Stimulated activated naive CD8-positive, alpha-beta T cell treated with anti-CD3 and anti-CD28 coated beads, Interleukin-15, Interleukin-2, amounts not matched to agents 100 ng/mL and 50 ng/mL, for 24 hours (primary cell): ENCODE data around the gene LIMS1.

Experiments
- H3K27ac Mint-ChIP-seq: one replicate; pipeline ENCODE4 v1.8.0; 2021; ENCODE audit warnings: mild to moderate bottlenecking, mixed read lengths
- H3K27me3 Mint-ChIP-seq: one replicate; pipeline ENCODE4 v1.8.0; 2021; ENCODE audit warnings: mixed read lengths
- H3K36me3 Mint-ChIP-seq: one replicate; pipeline ENCODE4 v1.8.0; 2021; ENCODE audit warnings: low read depth, mixed read lengths
- H3K4me1 Mint-ChIP-seq: one replicate; pipeline ENCODE4 v1.8.0; 2021; ENCODE audit warnings: low read depth, mixed read lengths
- H3K4me3 Mint-ChIP-seq: one replicate; pipeline ENCODE4 v1.8.0; 2021; ENCODE audit warnings: mild to moderate bottlenecking, mixed read lengths
- H3K9me3 Mint-ChIP-seq: one replicate; pipeline ENCODE4 v1.8.0; 2021; ENCODE audit warnings: mixed read lengths

LIMS1 gene

GRCh38 chr2:108625186-108625827 lies 91.0 kb downstream of the LIMS1 start:
- Mint-ChIP-seq H3K4me3 (no peak overlapping the region), H3K27ac (no peak overlapping the region), H3K9me3 (no peaks in the 10 kb centered on the region), H3K36me3 (no peaks in the 10 kb centered on the region), H3K4me1 (peaks cover 60% of the 10 kb centered on the region), H3K27me3 (no peaks in the 10 kb centered on the region)

DNA sequence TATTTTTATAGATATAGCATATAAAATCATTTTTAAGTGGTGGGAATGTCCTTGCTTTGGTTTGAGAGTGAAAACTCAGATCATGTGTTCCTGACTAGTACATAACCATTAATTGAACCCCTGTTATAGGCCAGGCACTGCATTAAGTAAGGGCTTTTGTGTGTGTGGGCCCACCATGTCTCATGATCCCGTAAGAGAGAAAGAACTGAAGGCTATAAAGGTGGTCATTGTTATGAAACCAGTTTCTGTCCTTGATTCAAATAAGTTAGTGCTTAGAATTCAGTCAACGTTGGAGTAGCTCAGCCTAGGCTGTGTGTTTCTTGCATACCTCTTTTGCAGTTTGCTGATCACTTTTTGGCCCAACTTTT lies 91.5 kb downstream of the LIMS1 start:
- Mint-ChIP-seq H3K36me3 (no peaks in the 10 kb centered on the region), H3K27me3 (no peaks in the 10 kb centered on the region), H3K27ac (no peak overlapping the region), H3K9me3 (no peaks in the 10 kb centered on the region), H3K4me1 (peaks cover 60% of the 10 kb centered on the region), H3K4me3 (no peak overlapping the region)

DNA sequence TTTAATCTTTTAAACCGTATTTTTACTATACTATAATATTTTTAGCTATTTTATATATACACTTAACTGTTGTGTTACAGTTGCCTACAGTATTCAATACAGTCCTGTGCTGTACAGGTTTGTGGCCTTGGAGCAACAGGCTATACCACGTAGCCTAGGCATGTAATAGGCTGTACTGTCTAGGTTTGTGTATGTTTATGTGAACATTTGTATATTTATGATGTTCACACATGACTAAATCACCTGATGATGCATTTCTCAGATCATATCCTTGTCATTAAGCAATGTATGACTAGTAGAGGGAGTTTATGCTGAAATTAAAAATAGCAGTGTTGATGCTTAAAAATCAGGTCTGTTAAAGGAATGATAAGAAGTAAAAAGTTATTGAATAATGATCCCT lies 92.7 kb downstream of the LIMS1 start:
- Mint-ChIP-seq H3K4me3 (no peak overlapping the region), H3K4me1 (peaks cover 59% of the 10 kb centered on the region), H3K9me3 (no peaks in the 10 kb centered on the region), H3K36me3 (no peaks in the 10 kb centered on the region), H3K27me3 (no peaks in the 10 kb centered on the region), H3K27ac (no peak overlapping the region)

- Mint-ChIP-seq H3K36me3 (no peaks in the 10 kb centered on the region), H3K4me1 (peaks cover 54% of the 10 kb centered on the region), H3K9me3 (no peaks in the 10 kb centered on the region), H3K4me3 (no peak overlapping the region), H3K27me3 (no peaks in the 10 kb centered on the region), H3K27ac (peak overlapping the region; percentile 2)
Measured at GRCh38 chr2:108627911-108628567, 93.8 kb downstream of the LIMS1 start.

GRCh38 chr2:108628936-108629335 lies 94.7 kb downstream of the LIMS1 start:
- Mint-ChIP-seq H3K9me3 (no peaks in the 10 kb centered on the region), H3K36me3 (no peaks in the 10 kb centered on the region), H3K4me1 (peaks cover 47% of the 10 kb centered on the region), H3K4me3 (peak overlapping the region; percentile 5), H3K27ac (peak overlapping the region; percentile 47), H3K27me3 (no peaks in the 10 kb centered on the region)

- no peaks in the 10 kb centered on the region for H3K27me3 Mint-ChIP-seq
- no peaks in the 10 kb centered on the region for H3K36me3 Mint-ChIP-seq
- H3K4me1 Mint-ChIP-seq: peaks cover 42% of the 10 kb centered on the region
- no peak overlapping the region for H3K4me3 Mint-ChIP-seq
- peak overlapping the region; percentile 47 for H3K27ac Mint-ChIP-seq
- H3K9me3 Mint-ChIP-seq: no peaks in the 10 kb centered on the region
Measured at GRCh38 chr2:108629417-108629816, 95.1 kb downstream of the LIMS1 start.

- no peaks in the 10 kb centered on the region for H3K27me3 Mint-ChIP-seq
- no peaks in the 10 kb centered on the region for H3K9me3 Mint-ChIP-seq
- no peak overlapping the region for H3K4me3 Mint-ChIP-seq
- peaks cover 48% of the 10 kb centered on the region for H3K4me1 Mint-ChIP-seq
- peak overlapping the region; percentile 38 for H3K27ac Mint-ChIP-seq
- H3K36me3 Mint-ChIP-seq: no peaks in the 10 kb centered on the region
Measured at GRCh38 chr2:108630567-108631405, 96.5 kb downstream of the LIMS1 start.

DNA sequence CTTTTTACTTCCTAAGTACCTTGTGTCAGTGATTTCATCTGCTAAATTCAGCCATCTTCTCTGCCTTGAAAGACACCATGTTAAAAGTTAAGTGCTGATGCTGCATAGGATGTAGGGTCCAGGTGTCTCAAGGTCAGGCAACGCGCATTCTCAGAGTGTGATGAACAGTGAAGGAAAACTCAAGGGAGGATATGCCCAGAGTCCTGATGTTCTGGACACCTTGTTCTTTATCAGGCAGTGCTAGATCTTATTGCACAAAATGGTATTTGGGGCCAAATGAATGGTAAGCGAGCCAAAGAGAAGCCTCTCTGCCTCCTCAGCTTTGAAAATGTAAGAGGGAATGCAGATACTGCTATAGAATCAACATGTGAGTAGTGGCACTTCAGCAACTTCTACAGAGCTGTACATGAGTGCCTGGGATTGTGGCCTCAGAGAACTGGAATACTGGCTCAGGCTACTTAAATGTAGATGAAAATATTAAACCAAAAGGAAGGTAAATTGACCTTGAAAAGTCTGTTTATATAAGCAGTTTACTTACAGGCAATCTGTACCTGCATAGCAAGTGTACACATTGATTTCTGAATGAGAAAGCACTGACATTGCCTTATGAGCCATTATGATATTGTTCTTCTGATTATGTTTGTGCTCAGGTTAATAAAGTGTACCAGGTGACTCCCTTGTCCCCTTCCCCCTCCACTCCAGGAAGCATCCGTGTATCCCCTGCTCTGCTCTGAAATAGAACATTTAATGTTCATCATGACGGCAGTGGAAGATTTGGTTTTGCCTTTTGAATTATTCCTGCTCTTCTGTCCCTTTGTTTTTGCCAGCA lies 98.3 kb downstream of the LIMS1 start:
- H3K9me3 Mint-ChIP-seq: no peaks in the 10 kb centered on the region
- no peak overlapping the region for H3K27ac Mint-ChIP-seq
- H3K4me3 Mint-ChIP-seq: no peak overlapping the region
- H3K36me3 Mint-ChIP-seq: no peaks in the 10 kb centered on the region
- H3K27me3 Mint-ChIP-seq: no peaks in the 10 kb centered on the region
- peaks cover 59% of the 10 kb centered on the region for H3K4me1 Mint-ChIP-seq

GRCh38 chr2:108633409-108633808 lies 99.1 kb downstream of the LIMS1 start:
- no peak overlapping the region for H3K27ac Mint-ChIP-seq
- H3K9me3 Mint-ChIP-seq: no peaks in the 10 kb centered on the region
- H3K27me3 Mint-ChIP-seq: no peaks in the 10 kb centered on the region
- no peaks in the 10 kb centered on the region for H3K36me3 Mint-ChIP-seq
- no peak overlapping the region for H3K4me3 Mint-ChIP-seq
- H3K4me1 Mint-ChIP-seq: peaks cover 55% of the 10 kb centered on the region

DNA sequence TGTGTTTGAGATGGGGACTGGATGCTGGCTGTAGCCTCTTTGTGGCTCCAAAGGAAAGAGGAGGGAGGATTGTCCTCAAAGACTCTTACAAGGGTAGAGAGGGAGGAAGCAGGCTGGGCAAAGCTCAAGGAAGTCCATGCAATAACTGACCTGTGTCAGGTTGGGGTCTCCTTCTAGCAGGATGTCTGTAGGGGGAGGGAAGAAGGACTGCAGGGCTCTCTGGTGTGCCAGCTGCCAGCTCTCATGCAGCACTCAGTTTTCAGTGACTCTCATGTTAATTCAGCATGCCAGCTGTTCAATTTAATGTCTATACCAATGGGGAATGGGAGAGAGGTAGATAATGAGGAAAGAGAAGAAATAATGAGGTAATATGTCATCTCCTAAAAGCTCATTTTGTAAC lies 99.7 kb downstream of the LIMS1 start:
- Mint-ChIP-seq H3K4me1 (peaks cover 51% of the 10 kb centered on the region), H3K27ac (peak overlapping the region; percentile 68), H3K4me3 (no peak overlapping the region), H3K9me3 (no peaks in the 10 kb centered on the region), H3K27me3 (no peaks in the 10 kb centered on the region), H3K36me3 (no peaks in the 10 kb centered on the region)

GRCh38 chr2:108634576-108635160 lies 100.4 kb downstream of the LIMS1 start:
- H3K27me3 Mint-ChIP-seq: no peaks in the 10 kb centered on the region
- H3K9me3 Mint-ChIP-seq: no peaks in the 10 kb centered on the region
- H3K4me3 Mint-ChIP-seq: no peak overlapping the region
- peaks cover 45% of the 10 kb centered on the region for H3K4me1 Mint-ChIP-seq
- no peak overlapping the region for H3K27ac Mint-ChIP-seq
- H3K36me3 Mint-ChIP-seq: no peaks in the 10 kb centered on the region

DNA sequence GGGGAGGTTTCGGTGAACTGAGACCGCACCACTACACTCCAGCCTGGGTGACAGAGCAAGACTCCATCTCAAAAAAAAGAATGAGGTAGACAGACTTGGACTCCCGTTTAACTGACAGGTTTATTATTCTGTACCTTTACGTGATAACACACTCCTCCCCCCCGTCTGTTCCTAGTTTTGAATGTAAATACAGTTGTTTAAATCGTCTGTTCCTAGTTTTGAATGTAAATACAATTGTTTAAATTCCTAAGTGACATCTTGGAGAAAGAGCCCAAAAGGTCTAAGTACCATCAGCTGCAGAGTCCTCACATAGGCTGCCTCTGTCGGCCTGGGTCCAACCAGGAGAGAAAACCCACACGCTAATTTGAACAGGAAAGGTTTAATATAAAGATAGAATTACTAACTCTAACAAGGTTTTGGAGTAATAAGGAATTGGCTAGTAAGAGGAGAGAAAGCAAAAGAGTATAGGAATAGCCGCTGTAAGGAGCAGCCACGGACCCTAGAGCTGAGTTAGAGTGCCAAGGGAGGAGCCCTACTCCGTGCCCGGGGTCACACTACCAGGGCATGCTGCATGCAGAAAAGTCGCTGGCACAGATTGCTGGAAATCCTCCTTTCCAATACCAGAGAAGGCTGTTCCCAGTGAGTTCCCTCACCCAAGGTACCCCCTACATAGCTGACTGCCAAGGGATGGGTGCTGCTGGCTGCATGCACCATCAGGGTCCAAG lies 101.5 kb downstream of the LIMS1 start:
- Mint-ChIP-seq H3K27me3 (no peaks in the 10 kb centered on the region), H3K36me3 (no peaks in the 10 kb centered on the region), H3K9me3 (no peaks in the 10 kb centered on the region), H3K4me1 (peaks cover 44% of the 10 kb centered on the region), H3K27ac (no peak overlapping the region), H3K4me3 (no peak overlapping the region)

DNA sequence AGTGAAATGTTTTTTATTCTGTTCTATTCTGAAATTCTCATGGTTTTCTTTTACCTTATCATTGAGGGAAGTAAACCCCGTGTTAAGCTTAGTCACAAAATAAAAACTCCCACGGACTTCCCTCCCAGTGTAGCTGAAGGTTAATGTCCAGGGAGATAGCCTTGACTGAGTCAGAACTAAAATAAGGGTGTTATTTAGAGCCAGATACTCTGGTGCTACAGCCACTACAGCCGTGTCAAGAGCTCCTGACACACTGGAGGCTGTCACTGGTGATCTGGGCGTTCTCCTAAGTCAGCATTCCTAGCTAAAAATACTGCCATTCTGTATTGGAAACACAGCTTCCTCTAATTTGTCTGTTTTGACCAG lies 103.0 kb downstream of the LIMS1 start:
- Mint-ChIP-seq H3K27ac (peak overlapping the region; percentile 40), H3K4me3 (no peak overlapping the region), H3K36me3 (no peaks in the 10 kb centered on the region), H3K27me3 (no peaks in the 10 kb centered on the region), H3K9me3 (no peaks in the 10 kb centered on the region), H3K4me1 (peaks cover 42% of the 10 kb centered on the region)

GRCh38 chr2:108640731-108641130 lies 106.5 kb downstream of the LIMS1 start:
- Mint-ChIP-seq H3K27ac (no peak overlapping the region), H3K4me1 (peaks cover 37% of the 10 kb centered on the region), H3K36me3 (peaks cover 12% of the 10 kb centered on the region)

More at GRCh38 chr2:108640731-108641130, 106.5 kb downstream of the LIMS1 start:
- peaks cover 4% of the 10 kb centered on the region for H3K9me3 Mint-ChIP-seq
- H3K4me3 Mint-ChIP-seq: no peak overlapping the region
- no peaks in the 10 kb centered on the region for H3K27me3 Mint-ChIP-seq
